A549 (cell line): Measurements from ENCODE around the gene UCP2. TPM values are rescaled to one million over a fixed set of nuclear protein-coding genes. Genes with fewer than 3 reads are reported as not detected.

Experiments
- ATAC-seq, 2 experiments: fragments of 200-7000 bp in 1 of 2; fragments of >200 bp in 1 of 2; cut with Nextera tagmentation in 1 of 2; cut with Tn5 transposase in 1 of 2; 3 replicates each; pipeline versions ENCODE4 v1.8.0 to v1.9.1; 2018 to 2020; ENCODE audit warnings: mild to moderate bottlenecking in 1 of 2, moderate library complexity in 1 of 2
- CTCF ChIA-PET: fragments of 300-600 bp; sonication (Branson Sonifier 250); formaldehyde crosslinking; extraction: SDS; loops from one replicate; lab custom pipeline; 2021; ENCODE audit warnings: antibody characterized with exemption, inconsistent platforms; lab: Yijun Ruan, JAX
- POLR2A ChIA-PET: fragments of 350-600 bp; formaldehyde crosslinking; extraction: SDS; loops from one replicate; lab custom pipeline; 2021; ENCODE audit warnings: antibody characterized with exemption, inconsistent platforms; lab: Yijun Ruan, JAX
- DNase-seq, 2 experiments: peaks; one replicate each; pipeline versions ENCODE4 v3.0.0 to v3.0.0-alpha.2; 2011 to 2016; ENCODE audit warnings: low read depth in 1 of 2, low spot score in 1 of 2
- FAIRE-seq: peaks from 2 replicates; lab custom pipeline; 2011; peaks lifted over from hg19 to GRCh38; lab: Jason Lieb, UNC
- H3K27ac ChIP-seq, 2 experiments: fragments of >200 bp; sonication (Bioruptor Twin); formaldehyde crosslinking; 3 replicates each; pipeline ENCODE4 v1.5.1; 2016 to 2017
- H3K4me1 ChIP-seq: fragments of >200 bp; sonication (Bioruptor Twin); formaldehyde crosslinking; 3 replicates; pipeline ENCODE4 v1.6.1; 2016
- H3K4me2 ChIP-seq: fragments of >200 bp; sonication (Bioruptor Twin); formaldehyde crosslinking; 3 replicates; pipeline ENCODE4 v1.6.1; 2016
- H3K4me3 ChIP-seq: fragments of >200 bp; sonication (Bioruptor Twin); formaldehyde crosslinking; 3 replicates; pipeline ENCODE4 v1.5.1; 2016
- H3K9me3 ChIP-seq: fragments of >200 bp; sonication (Bioruptor Twin); formaldehyde crosslinking; 3 replicates; pipeline ENCODE4 v1.6.1; 2016
- BHLHE40 ChIP-seq: IDR thresholded peaks from 2 replicates; pipeline ENCODE4 v1.6.1; 2012; ENCODE audit warnings: low read depth, low read length, inconsistent platforms
- CEBPB ChIP-seq, 2 experiments: fragments of >200 bp in 1 of 2; sonication (Bioruptor Twin) in 1 of 2; formaldehyde crosslinking in 1 of 2; IDR thresholded peaks; 2 replicates each; pipeline ENCODE4 v1.6.1; 2012 to 2016
- CHD2 ChIP-seq: fragments of 150-350 bp; IDR thresholded peaks from 2 replicates; pipeline ENCODE4 v1.6.1; 2014; ENCODE audit warnings: low read length; ENCODE audit not compliant: partially characterized antibody
- EHF ChIP-seq: fragments of 250-450 bp; sonication (Bioruptor Pico); IDR thresholded peaks from 2 replicates; pipeline ENCODE4 v1.5.0; 2020; ENCODE audit warnings: mild to moderate bottlenecking
- ESRRA ChIP-seq: fragments of 150-350 bp; IDR thresholded peaks from 2 replicates; pipeline ENCODE4 v1.6.1; 2014; ENCODE audit warnings: mild to moderate bottlenecking, low read length, borderline replicate concordance
- FOSL2 ChIP-seq, 2 experiments: fragments of 450-650 bp in 1 of 2; fragments of >200 bp in 1 of 2; sonication (Bioruptor Twin) in 1 of 2; formaldehyde crosslinking; IDR thresholded peaks; 2 replicates each; pipeline versions ENCODE4 v1.5.0 to v1.6.1; 2016 to 2020; ENCODE audit warnings: mild to moderate bottlenecking in 1 of 2, moderate library complexity in 1 of 2
- FOXS1 ChIP-seq: fragments of 250-450 bp; sonication (Bioruptor Pico); IDR thresholded peaks from 2 replicates; pipeline ENCODE4 v1.5.0; 2020; ENCODE audit warnings: mild to moderate bottlenecking, moderate library complexity
- HDAC2 ChIP-seq: fragments of 200-600 bp; sonication (generic); IDR thresholded peaks from 2 replicates; pipeline ENCODE4 v1.6.1; 2016
- HES2 ChIP-seq: fragments of >200 bp; sonication (Bioruptor Twin); formaldehyde crosslinking; IDR thresholded peaks from 2 replicates; pipeline ENCODE4 v1.6.1; 2016
- HOXA7 ChIP-seq: fragments of 250-450 bp; sonication (Bioruptor Pico); IDR thresholded peaks from 2 replicates; pipeline ENCODE4 v1.5.0; 2020; ENCODE audit warnings: mild to moderate bottlenecking, moderate library complexity
- HOXB13 ChIP-seq: fragments of 250-450 bp; sonication (Bioruptor Pico); IDR thresholded peaks from 2 replicates; pipeline ENCODE4 v1.5.0; 2020; ENCODE audit warnings: low read depth, mild to moderate bottlenecking, moderate library complexity
- JUNB ChIP-seq: fragments of >200 bp; sonication (Bioruptor Twin); formaldehyde crosslinking; IDR thresholded peaks from 2 replicates; pipeline ENCODE4 v1.6.1; 2016
- KDM1A ChIP-seq: fragments of 200-600 bp; sonication (generic); IDR thresholded peaks from 2 replicates; pipeline ENCODE4 v1.6.1; 2016; ENCODE audit warnings: low read depth, mild to moderate bottlenecking
- MAFK ChIP-seq: fragments of 450-650 bp; IDR thresholded peaks from 2 replicates; pipeline ENCODE4 v1.6.1; 2014; ENCODE audit not compliant: partially characterized antibody
- MAZ ChIP-seq: fragments of 150-350 bp; IDR thresholded peaks from 2 replicates; pipeline ENCODE4 v1.6.1; 2014; ENCODE audit warnings: antibody characterized with exemption, low read depth, low read length, borderline replicate concordance
- NPAS2 ChIP-seq: fragments of 250-450 bp; sonication (Bioruptor Pico); IDR thresholded peaks from 2 replicates; pipeline ENCODE4 v1.8.0; 2022; ENCODE audit warnings: mild to moderate bottlenecking, moderate library complexity, borderline replicate concordance
- NR3C1 ChIP-seq: fragments of >200 bp; sonication (Bioruptor Twin); formaldehyde crosslinking; IDR thresholded peaks from 3 replicates; pipeline ENCODE4 v1.6.1; 2017
- PBX3 ChIP-seq: IDR thresholded peaks from 2 replicates; pipeline ENCODE4 v1.6.1; 2012
- REST ChIP-seq: fragments of 200-600 bp; sonication (generic); IDR thresholded peaks from 2 replicates; pipeline ENCODE4 v1.6.1; 2016; ENCODE audit warnings: antibody characterized with exemption, mild to moderate bottlenecking, moderate library complexity
- RNF2 ChIP-seq: fragments of 200-600 bp; sonication (generic); IDR thresholded peaks from 2 replicates; pipeline ENCODE4 v1.6.1; 2016; ENCODE audit warnings: low read depth, mild to moderate bottlenecking, antibody characterized with exemption, moderate library complexity, borderline replicate concordance
- TFCP2L1 ChIP-seq: fragments of 250-450 bp; sonication (Bioruptor Pico); IDR thresholded peaks from 2 replicates; pipeline ENCODE4 v1.5.0; 2021; ENCODE audit warnings: mild to moderate bottlenecking
- ZC3H11A ChIP-seq: fragments of 450-650 bp; IDR thresholded peaks from 2 replicates; pipeline ENCODE4 v1.6.1; 2014; ENCODE audit warnings: antibody characterized with exemption, mild to moderate bottlenecking
- ZFP36 ChIP-seq: fragments of 450-650 bp; IDR thresholded peaks from 2 replicates; pipeline ENCODE4 v1.6.1; 2014; ENCODE audit warnings: borderline replicate concordance; ENCODE audit not compliant: partially characterized antibody
- ZNF302 ChIP-seq: fragments of 250-450 bp; sonication (Bioruptor Pico); IDR thresholded peaks from 2 replicates; pipeline ENCODE4 v1.9.0; 2021; ENCODE audit warnings: inconsistent platforms, mild to moderate bottlenecking, moderate library complexity
- WGBS: methylation state at CpG from one replicate; pipeline ENCODE4 v1.1.6; 2017; ENCODE audit errors: missing lambda C conversion rate; 5-methylcytosine and 5-hydroxymethylcytosine counted together
- polyA plus RNA-seq, 4 experiments: library from polyadenylated mRNA; depleted of rRNA in 3 of 4; stranded (reverse); fragments of >200 nt; fragmentation: RNase III in 1 of 4; extraction: RNeasy Plus Mini Kit Qiagen cat#74134 plus additional on column Dnase treatment in 1 of 4; gene quantifications; 2 replicates in 3 of 4; 3 replicates in 1 of 4; pipeline ENCODE4 v1.2.3, GENCODE V29; 2011 to 2017

Gene UCP2
- polyA plus RNA-seq, 2 of the 4 experiments (the other 2 are of a cell fraction), result 51.6 to 131 TPM

- ATAC-seq (peak in 1 of 2 experiments; percentile 3; a peak in 3 of 6 replicates), DNase-seq (no peak), FAIRE-seq (no peak)
- Histone ChIP-seq H3K4me1 (0 out of 3 replicates have a peak, but pooled peaks cover 5% of the 10 kb centered on the region), H3K4me3 (no peak overlapping the region), H3K27ac (no peak overlapping the region), H3K9me3 (no peaks in the 10 kb centered on the region)
- CTCF ChIA-PET, result no interaction called here
- 87% methylated on average over 15 of the region's 15 CpGs for WGBS
- no peak for TF ChIP-seq HES2
- no peak for TF ChIP-seq TFCP2L1 (CRISPR knock-in tag)
- no peak for TF ChIP-seq ZC3H11A
- TF ChIP-seq HOXA7 (CRISPR knock-in tag), result no peak
- no peak for TF ChIP-seq CEBPB (IDR thresholded peaks at IDR 0.05)
- TF ChIP-seq PBX3, result no peak
- no peak for TF ChIP-seq HDAC2
- TF ChIP-seq MAZ, result no peak
- TF ChIP-seq ESRRA, result no peak
- no peak for TF ChIP-seq MAFK
- no peak for TF ChIP-seq EHF (CRISPR knock-in tag)
- no peak for TF ChIP-seq KDM1A
- no peak for TF ChIP-seq ZNF302 (CRISPR knock-in tag)
- no peak for TF ChIP-seq RNF2
- TF ChIP-seq NPAS2, result no peak
- no peak for TF ChIP-seq HOXB13 (CRISPR knock-in tag)
- TF ChIP-seq REST, result no peak
- TF ChIP-seq, all 56 proteins: peak for 0
- no peak overlapping the region for H3K4me2 ChIP-seq
- POLR2A ChIA-PET, result no interaction called here
These were observed 14.2 kb downstream of the UCP2 start for GRCh38 chr11:73968356-73968966.

GRCh38 chr11:73965764-73966121 is 16.9 kb downstream of the UCP2 start:
- H3K4me2 ChIP-seq, result no peak overlapping the region
- no peak overlapping the region for H3K27ac ChIP-seq
- H3K4me3 ChIP-seq, result no peak overlapping the region
- 60% methylated on average over 2 of the region's 2 CpGs for WGBS
- 0 out of 3 replicates have a peak, but pooled peaks cover 5% of the 10 kb centered on the region for H3K4me1 ChIP-seq
- ATAC-seq (no peak), DNase-seq (no peak), FAIRE-seq (no peak)
- ChIA-PET CTCF (interaction anchor here (1.2 to 5.2 kb wide), 2 partner anchors 12 to 17 kb away, joined by 3 to 61 read pairs; partner anchors contain the start of gene UCP2), POLR2A (interaction anchor here (1.6 kb wide), 1 partner anchor 16 kb away, joined by 5 read pairs; the partner anchor contains the start of gene UCP2)
- no peaks in the 10 kb centered on the region; the same call in 2 of the 3 replicates for H3K9me3 ChIP-seq
- TF ChIP-seq JUNB (no peak), HES2 (no peak), BHLHE40 (no peak), NR3C1 (no peak), TFCP2L1 (CRISPR knock-in tag) (no peak), CHD2 (no peak), RNF2 (no peak), ZFP36 (no peak), ZNF302 (CRISPR knock-in tag) (no peak), FOXS1 (CRISPR knock-in tag) (no peak), FOSL2 (IDR thresholded peaks at IDR 0.05) (no peak), FOSL2 (CRISPR knock-in tag; IDR thresholded peaks at IDR 0.05) (no peak), HDAC2 (no peak)
